HG03139 (cell line): ENCODE measurements around the gene ZNF106.

Source experiments
- ATAC-seq: cut with Tn5 transposase; IDR thresholded peaks from one replicate; pipeline ENCODE4 v1.9.1; 2021; ENCODE audit not compliant: unreplicated experiment

The ZNF106 gene

GRCh38 chr15:42373274-42373673, 117.7 kb downstream of the ZNF106 start:
- no peak for ATAC-seq

- no peak for ATAC-seq
Measured at GRCh38 chr15:42371096-42371495, 119.8 kb downstream of the ZNF106 start.

GRCh38 chr15:42368096-42368495, 122.8 kb downstream of the ZNF106 start:
- ATAC-seq = no peak

- no peak for ATAC-seq
Measured at GRCh38 chr15:42367041-42367440, 123.9 kb downstream of the ZNF106 start.

GRCh38 chr15:42365921-42366550, 124.9 kb downstream of the ZNF106 start:
- ATAC-seq = no peak

- ATAC-seq = no peak
Measured at GRCh38 chr15:42364529-42364928, 126.4 kb downstream of the ZNF106 start.

GRCh38 chr15:42363942-42364341, 127.0 kb downstream of the ZNF106 start:
- ATAC-seq = no peak

- no peak for ATAC-seq
Measured at GRCh38 chr15:42363487-42363886, 127.5 kb downstream of the ZNF106 start.
